Liver (tissue), 9 donors: ENCODE results near the gene ZNF165. TPM values are rescaled to one million over a fixed set of nuclear protein-coding genes. Genes with fewer than 3 reads are reported as not detected.

Experiments
- DNase-seq: peaks from one replicate; pipeline ENCODE4 v3.0.0-alpha.2; 2017; ENCODE audit warnings: low spot score
- H3K27ac ChIP-seq, 2 donors: one replicate each; pipeline ENCODE4 v1.7.0; 2013; ENCODE audit warnings: inconsistent platforms in 2 of 2, low read length in 2 of 2, control low read depth in 1 of 2, low read depth in 1 of 2, mild to moderate bottlenecking in 1 of 2
- H3K27me3 ChIP-seq, 4 donors: one replicate each; pipeline versions ENCODE4 v1.6.1 to v1.7.0; 2013; ENCODE audit warnings: low read length in 3 of 4, inconsistent platforms in 1 of 4, mild to moderate bottlenecking in 1 of 4, moderate library complexity in 1 of 4; ENCODE audit not compliant: control insufficient read depth in 4 of 4, insufficient read depth in 4 of 4
- H3K36me3 ChIP-seq, 4 donors: one replicate each; pipeline versions ENCODE4 v1.6.1 to v1.7.0; 2013; ENCODE audit warnings: low read length in 3 of 4, mild to moderate bottlenecking in 3 of 4, low read depth in 1 of 4, moderate library complexity in 1 of 4; ENCODE audit not compliant: control insufficient read depth in 4 of 4, insufficient read depth in 3 of 4
- H3K4me1 ChIP-seq, 4 donors: one replicate each; pipeline versions ENCODE4 v1.6.1 to v1.7.0; 2013; ENCODE audit warnings: low read length in 3 of 4, mild to moderate bottlenecking in 3 of 4, moderate library complexity in 1 of 4; ENCODE audit not compliant: control insufficient read depth in 4 of 4, insufficient read depth in 4 of 4
- H3K4me3 ChIP-seq, 3 donors: one replicate each; pipeline versions ENCODE4 v1.6.1 to v1.7.0; 2013; ENCODE audit warnings: low read length in 3 of 3, control low read depth in 1 of 3, low read depth in 1 of 3, mild to moderate bottlenecking in 1 of 3
- H3K9ac ChIP-seq, 2 donors: one replicate each; pipeline ENCODE4 v1.7.0; 2013; ENCODE audit warnings: low read length in 2 of 2, mild to moderate bottlenecking in 2 of 2, moderate library complexity in 2 of 2, control low read depth in 1 of 2, low read depth in 1 of 2
- H3K9me3 ChIP-seq, 4 donors: one replicate each; pipeline versions ENCODE4 v1.6.1 to v1.7.0; 2013; ENCODE audit warnings: low read length in 3 of 4; ENCODE audit not compliant: control insufficient read depth in 4 of 4
- ATF3 ChIP-seq: IDR thresholded peaks from 2 replicates; pipeline ENCODE4 v1.6.1; 2016; ENCODE audit warnings: antibody characterized with exemption
- CTCF ChIP-seq: fragments of 150-350 bp; IDR thresholded peaks from 2 replicates; pipeline ENCODE4 v1.5.1; 2017; ENCODE audit warnings: improper control_type of control experiment, low read depth, low read length; ENCODE audit not compliant: missing input control
- EGR1 ChIP-seq, 2 donors: IDR thresholded peaks; 2 replicates each; pipeline ENCODE4 v1.6.1; 2016 to 2018; ENCODE audit warnings: antibody characterized with exemption in 2 of 2, low read depth in 2 of 2
- FOXA1 ChIP-seq: IDR thresholded peaks from 2 replicates; pipeline ENCODE4 v1.6.1; 2016; ENCODE audit warnings: antibody characterized with exemption
- FOXA2 ChIP-seq: IDR thresholded peaks from 2 replicates; pipeline ENCODE4 v1.6.1; 2016; ENCODE audit warnings: antibody characterized with exemption
- GABPA ChIP-seq, 2 donors: IDR thresholded peaks in 1 of 2; conservative IDR thresholded peaks in 1 of 2; 2 replicates each; pipeline ENCODE4 v1.6.1; 2016; ENCODE audit warnings: antibody characterized with exemption in 2 of 2, mild to moderate bottlenecking in 1 of 2, moderate library complexity in 1 of 2
- HNF4A ChIP-seq, 2 donors: conservative IDR thresholded peaks; 2 replicates each; pipeline ENCODE4 v1.6.1; 2016; ENCODE audit warnings: antibody characterized with exemption in 2 of 2, mild to moderate bottlenecking in 2 of 2
- HNF4G ChIP-seq: IDR thresholded peaks from 2 replicates; pipeline ENCODE4 v1.6.1; 2016; ENCODE audit warnings: antibody characterized with exemption
- JUND ChIP-seq, 2 donors: IDR thresholded peaks; 2 replicates each; pipeline ENCODE4 v1.6.1; 2016; ENCODE audit warnings: antibody characterized with exemption in 2 of 2
- NR2F2 ChIP-seq: IDR thresholded peaks from 2 replicates; pipeline ENCODE4 v1.6.1; 2016; ENCODE audit warnings: antibody characterized with exemption
- RAD21 ChIP-seq, 2 donors: IDR thresholded peaks; 2 replicates each; pipeline ENCODE4 v1.6.1; 2016; ENCODE audit warnings: antibody characterized with exemption in 2 of 2, mild to moderate bottlenecking in 2 of 2
- REST ChIP-seq: IDR thresholded peaks from 2 replicates; pipeline ENCODE4 v1.6.1; 2016; ENCODE audit warnings: antibody characterized with exemption, mild to moderate bottlenecking
- RXRA ChIP-seq, 2 donors: IDR thresholded peaks; 2 replicates each; pipeline ENCODE4 v1.6.1; 2017 to 2018; ENCODE audit warnings: antibody characterized with exemption in 2 of 2, mild to moderate bottlenecking in 1 of 2
- SP1 ChIP-seq: IDR thresholded peaks from 2 replicates; pipeline ENCODE4 v1.6.1; 2018; ENCODE audit warnings: antibody characterized with exemption, mild to moderate bottlenecking
- TAF1 ChIP-seq: conservative IDR thresholded peaks from 2 replicates; pipeline ENCODE4 v1.6.1; 2016; ENCODE audit warnings: antibody characterized with exemption, mild to moderate bottlenecking
- YY1 ChIP-seq: IDR thresholded peaks from 2 replicates; pipeline ENCODE4 v1.6.1; 2016; ENCODE audit warnings: antibody characterized with exemption, mild to moderate bottlenecking
- ZBTB33 ChIP-seq: IDR thresholded peaks from 2 replicates; pipeline ENCODE4 v1.6.1; 2016; ENCODE audit warnings: antibody characterized with exemption
- WGBS: extraction: QIAGEN DNeasy Blood & Tissue Kit; methylation state at CpG from one replicate; pipeline ENCODE4 v1.1.7; 2013; 5-methylcytosine and 5-hydroxymethylcytosine counted together
- polyA plus RNA-seq, 2 donors: library from polyadenylated mRNA; stranded (reverse) in 1 of 2; unstranded in 1 of 2; fragments of 200-250 nt in 1 of 2; fragments of >200 nt in 1 of 2; fragmentation: Nextera tagmentation in 1 of 2; extraction: Ambion mirVana in 1 of 2; gene quantifications; one replicate each; pipeline versions ENCODE4 v1.2.1 to v1.2.3, GENCODE V29; 2013 to 2015
- total RNA-seq, 2 donors: library from RNA; depleted of rRNA; stranded (reverse); fragments of >200 nt; gene quantifications; one replicate each; pipeline ENCODE4 v1.2.3, GENCODE V29; 2014
- TF ChIP-seq, protein P1 (sequence below): IDR thresholded peaks from 2 replicates; pipeline ENCODE4 v1.6.1; 2016; ENCODE audit warnings: antibody characterized with exemption
- donor health status: healthy.
- donor health status: healthy.
- donor health status: healthy.
- donor health status: healthy.
- donor health status: healthy.

ZNF165 gene
- total and polyA plus RNA-seq, 4 donors = 0.51 to 1.3 (median 0.58) TPM

DNA sequence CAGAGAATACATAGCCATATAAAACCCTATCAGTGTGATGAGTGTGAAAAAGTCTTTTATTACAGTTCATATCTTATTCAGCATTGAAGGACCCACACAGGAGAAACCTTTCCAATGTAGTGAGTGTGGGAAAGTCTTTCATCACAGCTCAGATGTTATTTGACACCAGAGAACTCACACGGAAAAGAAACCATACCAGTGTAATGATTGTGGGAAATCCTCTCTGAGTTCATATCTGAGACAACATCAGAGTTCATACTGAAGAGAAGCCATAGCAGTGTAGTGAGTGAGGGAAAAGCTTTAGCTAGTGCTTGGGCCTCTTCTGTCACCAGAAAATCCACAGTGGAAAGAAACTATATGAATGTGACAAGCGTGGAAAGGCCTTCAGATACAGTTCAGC, 35.4 kb downstream of the ZNF165 start:
- Histone ChIP-seq H3K27ac (no peak overlapping the region), H3K4me3 (no peak overlapping the region), H3K36me3 (peaks cover 3 to 23% (median 21%) of the 10 kb centered on the region in 4 donors), H3K4me1 (no peaks in the 10 kb centered on the region), H3K9ac (no peak overlapping the region), H3K27me3 (no peaks in the 10 kb centered on the region), H3K9me3 (peaks cover 0 to 1% (median 0%) of the 10 kb centered on the region in 4 donors)
- 86% methylated on average over 2 of the region's 2 CpGs for WGBS
- DNase-seq = no peak
- no peak for TF ChIP-seq GABPA (IDR thresholded peaks at IDR 0.05 in 1 of 2, conservative IDR thresholded peaks at IDR 0.05 in 1 of 2)
- TF ChIP-seq FOXA1 = no peak
- no peak for TF ChIP-seq FOXA2
- no peak for TF ChIP-seq CTCF
- TF ChIP-seq EGR1 (IDR thresholded peaks at IDR 0.05; ENCODE audit: low read depth in 2 of 2) = no peak
- no peak for TF ChIP-seq NR2F2
- no peak for TF ChIP-seq REST
- TF ChIP-seq, protein P1, sequence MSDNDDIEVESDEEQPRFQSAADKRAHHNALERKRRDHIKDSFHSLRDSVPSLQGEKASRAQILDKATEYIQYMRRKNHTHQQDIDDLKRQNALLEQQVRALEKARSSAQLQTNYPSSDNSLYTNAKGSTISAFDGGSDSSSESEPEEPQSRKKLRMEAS = no peak
- TF ChIP-seq RXRA (IDR thresholded peaks at IDR 0.05) = no peak
- no peak for TF ChIP-seq SP1
- TF ChIP-seq HNF4A (conservative IDR thresholded peaks at IDR 0.05) = no peak
- no peak for TF ChIP-seq JUND (IDR thresholded peaks at IDR 0.05)
- no peak for TF ChIP-seq ZBTB33
- TF ChIP-seq HNF4G = no peak
- no peak for TF ChIP-seq RAD21 (IDR thresholded peaks at IDR 0.05)
- no peak for TF ChIP-seq ATF3
- no peak for TF ChIP-seq TAF1
- no peak for TF ChIP-seq YY1
